ENCODE results near the gene PPP1R14C. TPM values are rescaled to one million over a fixed set of nuclear protein-coding genes. Genes with fewer than 3 reads are reported as not detected.

Gene PPP1R14C
- total RNA-seq, 2 donors from 2014 or later: 0.26 to 0.33 TPM

GRCh38 chr6:150169181-150169580 lies 26.3 kb downstream of the PPP1R14C start:
- H3K27ac ChIP-seq: no peak overlapping the region
- H3K36me3 ChIP-seq (replicated peaks in 1 of 2; ENCODE audit: insufficient read depth in 1 of 2, low read depth in 2 of 2): no peaks in the 10 kb centered on the region
- H3K27me3 ChIP-seq: no peaks in the 10 kb centered on the region
- H3K4me1 ChIP-seq: no peaks in the 10 kb centered on the region
- H3K4me3 ChIP-seq: no peak overlapping the region
- DNase-seq (no peak), ATAC-seq (no peak)
- no peaks in the 10 kb centered on the region for H3K9me3 ChIP-seq
- intact Hi-C loops (cut with DNase I): no loop called here
- TF ChIP-seq POLR2A (IDR thresholded peaks at IDR 0.05) (no peak), CTCF (IDR thresholded peaks at IDR 0.05) (no peak)
- WGBS, 2 donors: 55% methylated on average over 2 of the region's 2 CpGs

- Histone ChIP-seq H3K27ac (no peak overlapping the region), H3K36me3 (replicated peaks in 1 of 2; ENCODE audit: insufficient read depth in 1 of 2, low read depth in 2 of 2) (no peaks in the 10 kb centered on the region), H3K4me1 (no peaks in the 10 kb centered on the region), H3K27me3 (no peaks in the 10 kb centered on the region), H3K4me3 (no peak overlapping the region), H3K9me3 (no peaks in the 10 kb centered on the region)
- TF ChIP-seq CTCF (IDR thresholded peaks at IDR 0.05): no peak
- no peak for TF ChIP-seq POLR2A (IDR thresholded peaks at IDR 0.05)
- no peak for DNase-seq
- 87 to 92% methylated on average over 4 of the region's 4 CpGs for WGBS, 2 donors
- no peak for ATAC-seq
- intact Hi-C loops (cut with DNase I): no loop called here
Observed at GRCh38 chr6:150169609-150170008, 26.8 kb downstream of the PPP1R14C start.

GRCh38 chr6:150172929-150173328 lies 30.1 kb downstream of the PPP1R14C start:
- WGBS, 2 donors: 82 to 84% methylated on average over 2 of the region's 2 CpGs
- Histone ChIP-seq H3K27me3 (no peaks in the 10 kb centered on the region), H3K27ac (no peak overlapping the region), H3K36me3 (replicated peaks in 1 of 2; ENCODE audit: insufficient read depth in 1 of 2, low read depth in 2 of 2) (no peaks in the 10 kb centered on the region), H3K4me1 (peaks cover 10% of the 10 kb centered on the region), H3K4me3 (no peak overlapping the region), H3K9me3 (no peaks in the 10 kb centered on the region)
- DNase-seq (no peak), ATAC-seq (no peak)
- TF ChIP-seq POLR2A (IDR thresholded peaks at IDR 0.05) (no peak), CTCF (IDR thresholded peaks at IDR 0.05) (no peak)
- intact Hi-C loops (cut with DNase I): no loop called here

GRCh38 chr6:150175586-150176151 lies 32.8 kb downstream of the PPP1R14C start:
- intact Hi-C loops (cut with DNase I): no loop called here
- H3K27ac ChIP-seq: peak overlapping the region in 1 of 4 donors; percentile 15

More at GRCh38 chr6:150175586-150176151, 32.8 kb downstream of the PPP1R14C start:
- no peak for TF ChIP-seq CTCF (IDR thresholded peaks at IDR 0.05)
- no peak for TF ChIP-seq POLR2A (IDR thresholded peaks at IDR 0.05)
- ATAC-seq (peak; percentile 25), DNase-seq (no peak)
- Histone ChIP-seq H3K4me3 (no peak overlapping the region), H3K4me1 (peaks cover 10% of the 10 kb centered on the region), H3K36me3 (replicated peaks in 1 of 2; ENCODE audit: insufficient read depth in 1 of 2, low read depth in 2 of 2) (no peaks in the 10 kb centered on the region), H3K9me3 (no peaks in the 10 kb centered on the region), H3K27me3 (no peaks in the 10 kb centered on the region)
- WGBS, 2 donors: 59 to 62% methylated on average over 2 to 4 of the region's 4 CpGs

Data from body of pancreas (tissue), 4 donors.